ENCODE measurements around the gene CYP2D6. TPM values are rescaled to one million over a fixed set of nuclear protein-coding genes. Genes with fewer than 3 reads are reported as not detected.

CYP2D6 gene
- total RNA-seq, 1 donor from 2014 or later = 3.2 TPM

DNA sequence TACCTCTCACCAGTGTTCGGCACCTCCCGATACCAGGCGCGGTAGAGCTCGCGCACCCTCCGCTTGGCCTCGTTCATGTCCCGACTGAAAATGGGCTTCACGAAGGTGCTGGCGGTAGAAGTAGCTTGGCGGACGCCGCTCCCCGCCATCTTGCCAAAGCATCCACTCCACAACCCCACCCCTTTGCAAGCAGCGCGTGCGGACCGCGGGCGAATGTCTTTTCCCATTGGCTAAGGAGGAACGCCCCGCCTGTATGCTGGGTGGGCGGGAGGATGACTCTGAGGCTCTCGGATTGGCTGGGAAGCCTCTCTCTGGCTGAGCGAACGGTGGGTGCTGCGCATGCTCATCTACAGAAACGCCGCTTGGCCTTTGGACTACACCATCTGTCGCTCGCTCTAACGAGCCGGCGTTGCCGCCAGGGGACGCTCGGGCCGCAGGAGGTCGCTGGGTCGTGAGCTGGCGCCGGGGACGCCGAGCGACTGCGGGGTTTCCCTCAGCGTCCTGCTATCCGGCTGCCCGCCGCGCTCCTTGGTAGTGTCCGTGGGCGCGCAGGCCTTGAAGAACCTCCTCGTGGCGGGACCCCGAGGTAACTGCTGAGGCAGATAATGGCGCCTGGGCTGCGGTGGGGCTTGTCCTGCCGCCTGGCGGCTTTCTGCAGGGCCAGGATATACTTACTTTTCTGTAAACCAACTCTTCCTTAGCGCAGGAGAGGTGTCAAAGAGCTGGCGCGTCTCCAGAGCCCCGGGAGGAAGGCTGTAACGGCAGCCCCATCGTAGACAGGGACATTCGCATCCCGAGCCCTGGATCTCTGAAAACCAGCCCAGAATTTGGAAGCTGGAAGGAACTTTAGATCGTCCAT is 39.8 kb downstream of the CYP2D6 start, which contains the start of gene NDUFA6:
TSS of gene NDUFA6 (minus strand) at position 177 of the 859 bp plus-strand sequence. CDS start at position 149, 28 bp downstream.
- DNase-seq (ENCODE audit: low spot score) = peak; percentile 99
- Mint-ChIP-seq H3K27me3 (ENCODE audit: unreplicated experiment) (peaks cover 2% of the 10 kb centered on the region), H3K4me3 (ENCODE audit: unreplicated experiment) (peak within 1 kb of the TSS; percentile 97), H3K4me1 (ENCODE audit: unreplicated experiment) (peaks cover 12% of the 10 kb centered on the region), H3K36me3 (ENCODE audit: low read depth, unreplicated experiment) (peaks cover 12% of the 10 kb centered on the region), H3K9me3 (ENCODE audit: unreplicated experiment) (no peaks in the 10 kb centered on the region), H3K27ac (ENCODE audit: unreplicated experiment) (peak within 1 kb of the TSS; percentile 96)
- TF ChIP-seq, protein P1, sequence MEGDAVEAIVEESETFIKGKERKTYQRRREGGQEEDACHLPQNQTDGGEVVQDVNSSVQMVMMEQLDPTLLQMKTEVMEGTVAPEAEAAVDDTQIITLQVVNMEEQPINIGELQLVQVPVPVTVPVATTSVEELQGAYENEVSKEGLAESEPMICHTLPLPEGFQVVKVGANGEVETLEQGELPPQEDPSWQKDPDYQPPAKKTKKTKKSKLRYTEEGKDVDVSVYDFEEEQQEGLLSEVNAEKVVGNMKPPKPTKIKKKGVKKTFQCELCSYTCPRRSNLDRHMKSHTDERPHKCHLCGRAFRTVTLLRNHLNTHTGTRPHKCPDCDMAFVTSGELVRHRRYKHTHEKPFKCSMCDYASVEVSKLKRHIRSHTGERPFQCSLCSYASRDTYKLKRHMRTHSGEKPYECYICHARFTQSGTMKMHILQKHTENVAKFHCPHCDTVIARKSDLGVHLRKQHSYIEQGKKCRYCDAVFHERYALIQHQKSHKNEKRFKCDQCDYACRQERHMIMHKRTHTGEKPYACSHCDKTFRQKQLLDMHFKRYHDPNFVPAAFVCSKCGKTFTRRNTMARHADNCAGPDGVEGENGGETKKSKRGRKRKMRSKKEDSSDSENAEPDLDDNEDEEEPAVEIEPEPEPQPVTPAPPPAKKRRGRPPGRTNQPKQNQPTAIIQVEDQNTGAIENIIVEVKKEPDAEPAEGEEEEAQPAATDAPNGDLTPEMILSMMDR (IDR thresholded peaks at IDR 0.05; ENCODE audit: unreplicated experiment) = peak; percentile 64

DNA sequence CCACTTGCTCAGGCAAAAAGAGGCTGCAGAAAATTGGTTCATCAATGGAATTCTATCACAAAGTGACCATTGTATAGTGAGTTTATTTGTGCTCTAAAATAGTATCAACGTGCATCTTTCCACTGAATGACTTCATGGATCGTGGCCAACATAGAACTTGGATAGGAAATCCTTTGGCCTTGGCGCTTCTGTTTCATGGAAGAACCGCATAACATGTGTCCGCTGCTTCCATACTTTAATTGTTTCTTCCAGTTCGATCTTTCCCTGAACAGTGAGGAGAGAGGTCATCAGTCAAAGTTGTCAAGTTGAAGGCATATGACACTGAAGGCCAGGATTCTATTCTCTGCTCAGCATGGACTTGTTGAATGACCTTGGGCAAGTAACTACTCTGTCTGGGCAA is 44.6 kb downstream of the CYP2D6 start:
- TF ChIP-seq, protein P1 (IDR thresholded peaks at IDR 0.05; ENCODE audit: unreplicated experiment) = no peak
- no peak for DNase-seq (ENCODE audit: low spot score)
- Mint-ChIP-seq H3K4me3 (ENCODE audit: unreplicated experiment) (peak overlapping the region; percentile 31), H3K27me3 (ENCODE audit: unreplicated experiment) (peaks cover 2% of the 10 kb centered on the region), H3K9me3 (ENCODE audit: unreplicated experiment) (no peaks in the 10 kb centered on the region), H3K36me3 (ENCODE audit: low read depth, unreplicated experiment) (peaks cover 26% of the 10 kb centered on the region), H3K4me1 (ENCODE audit: unreplicated experiment) (peaks cover 8% of the 10 kb centered on the region), H3K27ac (ENCODE audit: unreplicated experiment) (no peak overlapping the region)

DNA sequence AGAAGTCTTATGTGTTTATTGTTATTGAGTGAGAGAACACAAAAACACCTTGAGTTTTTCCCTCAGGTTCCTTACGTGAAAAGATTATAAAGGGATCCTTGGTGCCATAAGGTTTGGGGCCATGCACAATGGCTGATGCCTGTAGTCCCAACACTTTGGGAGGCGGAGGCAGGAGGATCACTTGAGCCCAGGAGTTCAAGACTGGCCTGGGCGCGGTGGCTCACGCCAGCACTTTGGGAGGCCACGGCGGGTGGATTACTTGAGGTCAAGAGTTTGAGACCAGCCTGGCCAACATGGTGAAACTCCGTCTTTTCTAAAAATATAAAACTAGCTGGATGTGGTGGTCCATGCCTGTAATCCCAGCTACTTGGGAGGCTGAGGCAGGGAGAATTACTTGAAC is 45.7 kb downstream of the CYP2D6 start:
- Mint-ChIP-seq H3K27ac (ENCODE audit: unreplicated experiment) (no peak overlapping the region), H3K4me3 (ENCODE audit: unreplicated experiment) (no peak overlapping the region), H3K36me3 (ENCODE audit: low read depth, unreplicated experiment) (peaks cover 26% of the 10 kb centered on the region), H3K27me3 (ENCODE audit: unreplicated experiment) (peaks cover 2% of the 10 kb centered on the region), H3K9me3 (ENCODE audit: unreplicated experiment) (no peaks in the 10 kb centered on the region), H3K4me1 (ENCODE audit: unreplicated experiment) (peaks cover 15% of the 10 kb centered on the region)
- no peak for DNase-seq (ENCODE audit: low spot score)
- TF ChIP-seq, protein P1 (IDR thresholded peaks at IDR 0.05; ENCODE audit: unreplicated experiment) = no peak

DNA sequence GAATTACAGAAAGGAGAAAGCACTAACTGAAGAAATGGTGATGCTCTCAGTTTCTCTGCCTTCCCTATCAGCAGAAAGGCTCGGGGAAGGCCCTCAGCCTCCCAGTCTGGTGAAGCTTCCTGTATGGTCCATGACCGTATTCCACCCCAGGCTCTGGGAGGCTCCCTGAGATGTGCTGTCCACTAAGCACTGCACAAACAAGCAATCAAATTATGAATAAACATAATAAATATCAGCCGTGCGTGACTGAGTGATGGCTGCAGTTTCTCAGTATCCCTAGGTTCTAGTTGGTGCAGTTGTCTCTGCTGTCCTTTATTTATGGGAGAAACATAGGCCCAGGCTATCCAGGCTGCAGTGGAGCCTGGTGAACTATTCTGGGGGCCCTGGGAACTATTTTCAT is 47.5 kb downstream of the CYP2D6 start:
- H3K9me3 Mint-ChIP-seq (ENCODE audit: unreplicated experiment) = no peaks in the 10 kb centered on the region
- peaks cover 5% of the 10 kb centered on the region for H3K27me3 Mint-ChIP-seq (ENCODE audit: unreplicated experiment)
- H3K4me3 Mint-ChIP-seq (ENCODE audit: unreplicated experiment) = no peak overlapping the region
- peaks cover 17% of the 10 kb centered on the region for H3K36me3 Mint-ChIP-seq (ENCODE audit: low read depth, unreplicated experiment)
- H3K27ac Mint-ChIP-seq (ENCODE audit: unreplicated experiment) = no peak overlapping the region
- no peak for DNase-seq (ENCODE audit: low spot score)
- TF ChIP-seq, protein P1 (IDR thresholded peaks at IDR 0.05; ENCODE audit: unreplicated experiment) = no peak
- H3K4me1 Mint-ChIP-seq (ENCODE audit: unreplicated experiment) = peaks cover 19% of the 10 kb centered on the region

DNA sequence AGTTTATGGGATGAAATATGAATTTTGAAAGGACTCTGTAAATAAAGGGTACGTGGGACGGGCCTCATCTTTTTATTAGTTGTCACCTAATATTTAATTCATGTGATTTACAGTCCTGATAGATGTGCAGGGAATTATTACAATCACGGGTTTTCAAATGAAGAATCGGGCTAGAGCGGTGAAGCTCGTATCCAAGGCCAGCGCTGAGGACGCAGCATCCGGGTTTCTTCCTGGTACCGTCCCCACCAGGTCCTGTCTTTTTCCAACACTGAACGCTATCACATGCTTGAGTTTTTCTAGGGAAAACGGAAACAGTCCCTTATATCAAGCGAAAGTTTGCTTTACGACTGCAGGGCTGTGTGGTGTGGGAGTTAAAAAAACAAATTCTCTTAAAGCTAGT is 50.3 kb downstream of the CYP2D6 start:
- TF ChIP-seq, protein P1 (IDR thresholded peaks at IDR 0.05; ENCODE audit: unreplicated experiment) = no peak

More for the DNA sequence above, 50.3 kb downstream of the CYP2D6 start:
- peaks cover 14% of the 10 kb centered on the region for H3K36me3 Mint-ChIP-seq (ENCODE audit: low read depth, unreplicated experiment)
- H3K4me1 Mint-ChIP-seq (ENCODE audit: unreplicated experiment) = peaks cover 25% of the 10 kb centered on the region
- H3K27me3 Mint-ChIP-seq (ENCODE audit: unreplicated experiment) = peaks cover 5% of the 10 kb centered on the region
- no peaks in the 10 kb centered on the region for H3K9me3 Mint-ChIP-seq (ENCODE audit: unreplicated experiment)
- peak overlapping the region; percentile 97 for H3K4me3 Mint-ChIP-seq (ENCODE audit: unreplicated experiment)
- no peak for DNase-seq (ENCODE audit: low spot score)
- peak overlapping the region; percentile 84 for H3K27ac Mint-ChIP-seq (ENCODE audit: unreplicated experiment)
